ENCODE measurements around the gene KCP.

The KCP gene

GRCh38 chr7:128841171-128841690 lies 69.3 kb downstream of the KCP start:
- DNase-seq (ENCODE audit: low spot score): no peak

GRCh38 chr7:128840326-128841170 lies 70.0 kb downstream of the KCP start:
- DNase-seq (ENCODE audit: low spot score): no peak

- no peak for DNase-seq (ENCODE audit: low spot score)
Measured at GRCh38 chr7:128839751-128840177, 70.7 kb downstream of the KCP start.

- DNase-seq (ENCODE audit: low spot score): no peak
Measured at GRCh38 chr7:128838981-128839731, 71.4 kb downstream of the KCP start.

- DNase-seq (ENCODE audit: low spot score): no peak
Measured at GRCh38 chr7:128838109-128838779, 72.3 kb downstream of the KCP start.

- no peak for DNase-seq (ENCODE audit: low spot score)
Measured at GRCh38 chr7:128837521-128837921, 73.0 kb downstream of the KCP start.

GRCh38 chr7:128836729-128837348 lies 73.7 kb downstream of the KCP start:
- DNase-seq (ENCODE audit: low spot score): no peak

- DNase-seq (ENCODE audit: low spot score): no peak
Measured at GRCh38 chr7:128835790-128836641, 74.5 kb downstream of the KCP start.

GRCh38 chr7:128835231-128835751 lies 75.2 kb downstream of the KCP start:
- no peak for DNase-seq (ENCODE audit: low spot score)

- DNase-seq (ENCODE audit: low spot score): no peak
Measured at GRCh38 chr7:128833946-128834325, 76.6 kb downstream of the KCP start.

- no peak for DNase-seq (ENCODE audit: low spot score)
Measured at GRCh38 chr7:128833148-128833945, 77.2 kb downstream of the KCP start.

- DNase-seq (ENCODE audit: low spot score): no peak
Measured at GRCh38 chr7:128832880-128833147, 77.7 kb downstream of the KCP start.

- DNase-seq (ENCODE audit: low spot score): no peak
Measured at GRCh38 chr7:128831994-128832879, 78.3 kb downstream of the KCP start.

- DNase-seq (ENCODE audit: low spot score): no peak
Measured at GRCh38 chr7:128831178-128831993, 79.1 kb downstream of the KCP start.

GRCh38 chr7:128830231-128831177 lies 80.0 kb downstream of the KCP start, which contains the start of gene FLNC:
Gene FLNC (plus strand): TSS chr7:128830406. CDS start chr7:128830638, 232 bp downstream.
- no peak for DNase-seq (ENCODE audit: low spot score)

- peak; percentile 35 for DNase-seq (ENCODE audit: low spot score)
Measured at GRCh38 chr7:128829391-128830166, 80.9 kb downstream of the KCP start.

All from RKO (cell line).